ENCODE results near the gene PLA2G5.

GRCh38 chr1:20082772-20083171 is 12.8 kb downstream of the PLA2G5 start:
- no peak for TF ChIP-seq CTCF (conservative IDR thresholded peaks at IDR 0.05)
- no peak for TF ChIP-seq ZFX (IDR thresholded peaks at IDR 0.05)
